Kidney (tissue), 14 donors: ENCODE data around the gene CABP4. TPM values are rescaled to one million over a fixed set of nuclear protein-coding genes. Genes with fewer than 3 reads are reported as not detected.

Experiments
- DNase-seq, 5 donors: peaks; one replicate each; pipeline ENCODE4 v3.0.0-alpha.2; 2013 to 2020
- FAIRE-seq: peaks from 2 replicates; lab custom pipeline; 2012; peaks lifted over from hg19 to GRCh38; lab: Jason Lieb, UNC
- H3K27ac ChIP-seq, 2 donors: one replicate each; pipeline ENCODE4 v1.7.0; 2013; ENCODE audit warnings: low read depth in 2 of 2, low read length in 2 of 2, inconsistent platforms in 1 of 2
- H3K27me3 ChIP-seq: one replicate; pipeline ENCODE4 v1.7.1; 2013; ENCODE audit warnings: low read length, inconsistent platforms; ENCODE audit not compliant: control insufficient read depth, insufficient read depth
- H3K36me3 ChIP-seq, 3 donors: one replicate each; pipeline versions ENCODE4 v1.7.0 to v1.7.1; 2013; ENCODE audit warnings: low read length in 3 of 3, control low read depth in 1 of 3, inconsistent platforms in 1 of 3; ENCODE audit not compliant: insufficient read depth in 3 of 3, control insufficient read depth in 2 of 3
- H3K4me1 ChIP-seq, 3 donors: one replicate each; pipeline versions ENCODE4 v1.7.0 to v1.7.1; 2013; ENCODE audit warnings: low read length in 3 of 3, inconsistent platforms in 1 of 3, low read depth in 1 of 3; ENCODE audit not compliant: control insufficient read depth in 2 of 3, insufficient read depth in 2 of 3
- H3K4me3 ChIP-seq, 3 donors: one replicate each; pipeline versions ENCODE4 v1.7.0 to v1.8.1; 2013; ENCODE audit warnings: low read length in 3 of 3, control low read depth in 1 of 3, inconsistent platforms in 1 of 3
- H3K9ac ChIP-seq, 3 donors: one replicate each; pipeline versions ENCODE4 v1.7.0 to v1.7.1; 2013; ENCODE audit warnings: low read length in 3 of 3, control low read depth in 1 of 3, inconsistent platforms in 1 of 3
- H3K9me3 ChIP-seq, 3 donors: one replicate each; pipeline versions ENCODE4 v1.7.0 to v1.7.1; 2013; ENCODE audit warnings: low read length in 3 of 3, control low read depth in 1 of 3, inconsistent platforms in 1 of 3; ENCODE audit not compliant: control insufficient read depth in 2 of 3, insufficient read depth in 1 of 3
- CTCF ChIP-seq: IDR thresholded peaks from 3 replicates; pipeline ENCODE4 v1.5.1; 2012; ENCODE audit warnings: mild to moderate bottlenecking, moderate library complexity, borderline replicate concordance; ENCODE audit not compliant: insufficient read depth; ENCODE audit errors: extremely low read depth
- intact Hi-C: fragments of 100-400 bp; cut with DNase I; formaldehyde crosslinking; loops from one replicate; pipeline ENCODE4 v1.11.1; 2022
- polyA plus RNA-seq: library from polyadenylated mRNA; stranded (reverse); fragments of 350-450 nt; fragmentation: Illumina TruSeq; extraction: RNeasy Lipid Tissue Mini Kit (QIAGEN cat#74804); gene quantifications from one replicate; pipeline ENCODE4 v1.2.3, GENCODE V29; 2014; ENCODE audit warnings: low read depth, low replicate concordance; ENCODE audit not compliant: insufficient read depth
- total RNA-seq: library from RNA; stranded (reverse); fragmentation: NEBNext Ultra II Directional; extraction: Animal tissue kit (Norgen Biotek cat#: 25700); gene quantifications from one replicate; pipeline ENCODE4 v1.2.1, GENCODE V29; 2021
- donor health status: control.
- donor health status: control.
- donor health status: control.
- donor health status: control.
- donor health status: control.
- donor health status: DM: yes; HTN: yes; CAD: no.
- donor health status: Normal renal cell carcinoma (clear cell type).

Gene CABP4
- total and polyA plus RNA-seq, 2 donors from 2014 or later, result 0.49 to 3.1 TPM

DNA sequence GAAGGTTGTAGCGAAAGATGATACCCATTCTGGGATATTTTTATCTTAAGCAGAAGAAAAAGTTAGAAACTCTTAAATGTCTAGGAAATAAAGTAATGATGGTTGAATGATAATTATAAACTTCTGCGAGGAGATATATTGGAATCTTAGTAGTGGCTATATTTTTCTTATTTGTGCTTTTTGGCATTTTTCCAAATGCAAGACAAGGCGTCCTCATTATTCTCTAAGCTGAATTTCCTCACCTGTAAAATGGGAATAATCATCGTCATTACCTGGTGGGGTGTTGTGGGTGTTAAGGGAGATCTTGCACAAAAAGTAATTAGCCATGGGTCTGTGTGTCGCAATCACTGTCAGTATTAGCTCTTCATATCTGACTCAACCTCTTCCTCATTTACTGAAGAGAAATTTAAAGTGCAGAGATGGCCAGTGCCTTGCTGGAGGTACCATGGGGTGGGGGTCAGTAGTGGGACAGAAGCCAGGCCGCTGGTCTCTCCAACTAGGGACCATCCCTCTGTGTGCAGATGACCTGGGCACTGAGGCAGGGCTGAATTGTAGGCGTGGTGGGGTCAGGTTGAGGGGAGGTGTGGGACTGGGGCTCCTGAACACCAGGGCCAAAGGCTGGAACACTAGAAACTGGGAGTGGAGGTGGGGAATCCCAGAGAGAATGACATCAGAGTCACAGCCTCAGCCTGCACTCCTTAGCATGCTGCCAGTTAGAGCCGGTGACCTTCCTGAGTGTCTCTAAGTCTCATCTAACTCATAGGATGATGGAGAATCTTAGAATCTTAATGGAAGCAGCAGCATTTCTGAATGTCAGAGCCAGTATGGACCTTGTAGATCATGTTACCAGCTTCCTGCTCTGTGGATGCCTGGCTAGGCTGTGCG is 45.9 kb downstream of the CABP4 start:
- FAIRE-seq (no peak), DNase-seq (peak in 1 of 5 donors; percentile 53)
- no peak overlapping the region for H3K4me3 ChIP-seq
- intact Hi-C loops, result no loop called here
- no peak for TF ChIP-seq CTCF
- no peaks in the 10 kb centered on the region for H3K9me3 ChIP-seq
- no peak overlapping the region for H3K9ac ChIP-seq
- no peaks in the 10 kb centered on the region for H3K27me3 ChIP-seq
- H3K27ac ChIP-seq, result no peak overlapping the region
- H3K4me1 ChIP-seq, result peaks cover 0 to 12% (median 11%) of the 10 kb centered on the region in 3 donors
- peaks cover 0 to 11% (median 9%) of the 10 kb centered on the region in 3 donors for H3K36me3 ChIP-seq

- DNase-seq (peak in 2 of 5 donors; percentile 33 to 79), FAIRE-seq (no peak)
- intact Hi-C loops, result no loop called here
- TF ChIP-seq CTCF, result no peak
- Histone ChIP-seq H3K9ac (no peak overlapping the region), H3K27ac (no peak overlapping the region), H3K27me3 (no peaks in the 10 kb centered on the region), H3K36me3 (peaks cover 0 to 15% (median 11%) of the 10 kb centered on the region in 3 donors), H3K4me3 (no peak overlapping the region), H3K9me3 (no peaks in the 10 kb centered on the region), H3K4me1 (peaks cover 0 to 20% (median 18%) of the 10 kb centered on the region in 3 donors)
These were observed 46.7 kb downstream of the CABP4 start for GRCh38 chr11:67501854-67502253.

DNA sequence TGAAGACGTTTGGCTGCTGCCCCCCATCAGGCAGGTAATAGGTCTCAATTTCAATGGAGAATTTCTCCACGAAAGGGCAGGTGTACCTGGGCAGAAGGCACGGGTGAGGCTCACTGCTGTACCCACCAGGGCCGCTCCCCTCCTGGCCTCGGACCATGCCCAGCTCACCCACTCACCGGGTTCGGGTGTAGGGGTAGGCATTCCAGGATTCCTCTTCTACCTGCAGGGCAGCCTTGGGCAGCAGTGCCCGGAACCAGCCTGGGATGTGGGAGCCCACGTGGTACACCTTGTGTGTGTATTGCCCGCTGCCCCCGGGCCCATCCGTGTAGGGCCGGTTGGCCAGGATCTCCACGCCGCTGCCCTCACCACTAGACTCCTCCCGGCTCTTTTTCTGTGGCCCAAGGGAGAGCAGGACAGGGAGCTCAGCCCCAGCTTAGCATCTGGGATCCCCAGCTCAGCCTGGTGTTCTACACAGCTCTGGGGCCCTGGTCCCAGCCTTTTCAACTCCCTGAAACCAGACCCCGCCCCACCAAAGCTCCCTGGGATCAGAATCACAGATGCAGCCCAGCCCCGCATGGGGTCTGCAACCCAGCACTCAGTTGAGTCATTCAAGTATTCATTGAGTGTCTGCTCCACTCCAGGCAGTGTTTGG is 47.3 kb downstream of the CABP4 start:
- H3K9me3 ChIP-seq, result no peaks in the 10 kb centered on the region
- intact Hi-C loops, result no loop called here
- DNase-seq, result peak in 1 of 5 donors; percentile 31
- H3K27me3 ChIP-seq, result no peaks in the 10 kb centered on the region
- TF ChIP-seq CTCF, result no peak
- no peak overlapping the region for H3K9ac ChIP-seq
- no peak overlapping the region for H3K4me3 ChIP-seq
- no peak overlapping the region for H3K27ac ChIP-seq
- peaks cover 0 to 15% (median 11%) of the 10 kb centered on the region in 3 donors for H3K36me3 ChIP-seq
- FAIRE-seq, result no peak
- H3K4me1 ChIP-seq, result peaks cover 0 to 24% (median 21%) of the 10 kb centered on the region in 3 donors
